Testis (tissue), 2 donors: ENCODE results near the gene ESRRA.

Experiments used
- POLR2A ChIP-seq: fragments of 450-650 bp; IDR thresholded peaks from one replicate; pipeline ENCODE4 v1.6.1; 2017; ENCODE audit warnings: antibody characterized with exemption, mild to moderate bottlenecking, moderate library complexity
- TF ChIP-seq, protein P1 (sequence below), 3 experiments: fragments of 450-650 bp in 2 of 3; fragments of 200-600 bp in 1 of 3; sonication (generic) in 1 of 3; IDR thresholded peaks; one replicate each; pipeline ENCODE4 v1.5.1; 2016 to 2019; ENCODE audit warnings: antibody characterized with exemption in 3 of 3, mild to moderate bottlenecking in 2 of 3, moderate library complexity in 1 of 3

GRCh38 chr11:64349404-64349803, 44.1 kb downstream of the ESRRA start:
- TF ChIP-seq POLR2A = no peak
- TF ChIP-seq, protein P1, sequence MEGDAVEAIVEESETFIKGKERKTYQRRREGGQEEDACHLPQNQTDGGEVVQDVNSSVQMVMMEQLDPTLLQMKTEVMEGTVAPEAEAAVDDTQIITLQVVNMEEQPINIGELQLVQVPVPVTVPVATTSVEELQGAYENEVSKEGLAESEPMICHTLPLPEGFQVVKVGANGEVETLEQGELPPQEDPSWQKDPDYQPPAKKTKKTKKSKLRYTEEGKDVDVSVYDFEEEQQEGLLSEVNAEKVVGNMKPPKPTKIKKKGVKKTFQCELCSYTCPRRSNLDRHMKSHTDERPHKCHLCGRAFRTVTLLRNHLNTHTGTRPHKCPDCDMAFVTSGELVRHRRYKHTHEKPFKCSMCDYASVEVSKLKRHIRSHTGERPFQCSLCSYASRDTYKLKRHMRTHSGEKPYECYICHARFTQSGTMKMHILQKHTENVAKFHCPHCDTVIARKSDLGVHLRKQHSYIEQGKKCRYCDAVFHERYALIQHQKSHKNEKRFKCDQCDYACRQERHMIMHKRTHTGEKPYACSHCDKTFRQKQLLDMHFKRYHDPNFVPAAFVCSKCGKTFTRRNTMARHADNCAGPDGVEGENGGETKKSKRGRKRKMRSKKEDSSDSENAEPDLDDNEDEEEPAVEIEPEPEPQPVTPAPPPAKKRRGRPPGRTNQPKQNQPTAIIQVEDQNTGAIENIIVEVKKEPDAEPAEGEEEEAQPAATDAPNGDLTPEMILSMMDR (IDR thresholded peaks at IDR 0.05) = no peak
